ENCODE results near the gene IL10.
"Not testable (repeated sequence)": the region's sequence is repeated elsewhere in the genome, so short reads cannot be mapped to it uniquely, and the experiment has no call there.

The IL10 gene

GRCh38 chr1:206793620-206794019 is 21.3 kb upstream of the IL10 start:
- DNase-seq (ENCODE audit: low spot score), result no peak

- no peak for DNase-seq (ENCODE audit: low spot score)
Observed at GRCh38 chr1:206792939-206793607, 20.8 kb upstream of the IL10 start.

- no peak for DNase-seq (ENCODE audit: low spot score)
Observed at GRCh38 chr1:206790502-206791250, 18.4 kb upstream of the IL10 start.

- no peak for DNase-seq (ENCODE audit: low spot score)
Observed at GRCh38 chr1:206788487-206789050, 16.3 kb upstream of the IL10 start.

- DNase-seq (ENCODE audit: low spot score), result no peak
Observed at GRCh38 chr1:206787891-206788290, 15.6 kb upstream of the IL10 start.

- no peak for DNase-seq (ENCODE audit: low spot score)
Observed at GRCh38 chr1:206786212-206786886, 14.1 kb upstream of the IL10 start.

- DNase-seq (ENCODE audit: low spot score), result no peak
Observed at GRCh38 chr1:206785182-206785765, 13.0 kb upstream of the IL10 start.

GRCh38 chr1:206784471-206784903 is 12.2 kb upstream of the IL10 start:
- no peak for DNase-seq (ENCODE audit: low spot score)

GRCh38 chr1:206783506-206783905 is 11.2 kb upstream of the IL10 start:
- no peak for DNase-seq (ENCODE audit: low spot score)

GRCh38 chr1:206782448-206782847 is 10.2 kb upstream of the IL10 start:
- no peak for DNase-seq (ENCODE audit: low spot score)

- DNase-seq (ENCODE audit: low spot score), result no peak
Observed at GRCh38 chr1:206779638-206780037, 7.3 kb upstream of the IL10 start.

- DNase-seq (ENCODE audit: low spot score), result not testable (repeated sequence)
Observed at GRCh38 chr1:206778911-206779310, 6.6 kb upstream of the IL10 start.

- no peak for DNase-seq (ENCODE audit: low spot score)
Observed at GRCh38 chr1:206778031-206778430, 5.7 kb upstream of the IL10 start.

- no peak for DNase-seq (ENCODE audit: low spot score)
Observed at GRCh38 chr1:206776229-206776628, 3.9 kb upstream of the IL10 start.

GRCh38 chr1:206774093-206774492 is 1.8 kb upstream of the IL10 start:
- DNase-seq (ENCODE audit: low spot score), result no peak

- DNase-seq (ENCODE audit: low spot score), result no peak
Observed at GRCh38 chr1:206771338-206771692, 979 bp downstream of the IL10 start.

GRCh38 chr1:206770531-206771337 is 1.6 kb downstream of the IL10 start, which contains the start of gene IL19:
Gene IL19 (plus strand): TSS chr1:206770773. CDS start chr1:206836663, 65,890 bp downstream.
- DNase-seq (ENCODE audit: low spot score), result peak; percentile 41

GRCh38 chr1:206769304-206769731 is 3.0 kb downstream of the IL10 start:
- no peak for DNase-seq (ENCODE audit: low spot score)

- DNase-seq (ENCODE audit: low spot score), result no peak
Observed at GRCh38 chr1:206768472-206769303, 3.6 kb downstream of the IL10 start.

- DNase-seq (ENCODE audit: low spot score), result peak; percentile 41
Observed at GRCh38 chr1:206766251-206766856, 5.9 kb downstream of the IL10 start.

Data from globus pallidus (tissue), 1 donor.